Measurements from ENCODE around the gene PPARA. TPM values are rescaled to one million over a fixed set of nuclear protein-coding genes. Genes with fewer than 3 reads are reported as not detected.

The PPARA gene
- total RNA-seq, 2 donors from 2014 or later = 15.4 to 18.6 TPM

DNA sequence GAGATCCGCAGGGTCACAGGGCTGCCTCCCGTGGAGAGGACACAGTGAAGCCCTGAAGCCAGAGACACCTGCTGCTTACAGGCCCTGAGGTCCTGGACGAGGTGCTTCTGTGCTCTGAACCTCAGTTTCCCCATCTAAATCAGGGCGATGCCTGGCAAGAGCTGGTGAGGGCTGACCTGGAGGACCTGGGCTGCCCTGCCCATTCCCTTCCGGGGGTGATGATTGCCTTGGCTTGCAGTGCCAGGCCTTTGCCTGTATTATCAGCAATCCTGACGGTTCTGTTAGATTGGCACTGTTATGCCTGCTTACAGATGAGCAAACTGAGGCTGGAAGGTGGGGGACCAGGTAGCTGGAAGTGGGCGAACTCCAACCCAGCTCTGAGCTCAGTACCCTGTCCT lies 138.5 kb downstream of the PPARA start:
- no peak overlapping the region for H3K9ac ChIP-seq (ENCODE audit: extremely low read depth, low read length, poor library complexity, severe bottlenecking)
- H3K4me1 Mint-ChIP-seq = no peaks in the 10 kb centered on the region
- 85 to 95% methylated on average over 4 to 7 of the region's 7 CpGs for WGBS, 2 experiments (ENCODE audit: insufficient coverage in 1 of 2, insufficient read length in 1 of 2)
- H3K27ac Mint-ChIP-seq = no peak overlapping the region
- H3K27me3 ChIP-seq (ENCODE audit: control insufficient read depth, insufficient read depth, low read length, poor library complexity, severe bottlenecking) = no peaks in the 10 kb centered on the region
- peaks cover 25% of the 10 kb centered on the region for H3K36me3 ChIP-seq (ENCODE audit: control insufficient read depth, insufficient read depth, low read length)
- no peaks in the 10 kb centered on the region for H3K4me1 ChIP-seq (ENCODE audit: control insufficient read depth, insufficient read depth, low read length)
- no peak overlapping the region for H3K27ac ChIP-seq (ENCODE audit: low read depth, low read length)
- DNase-seq = no peak
- no peaks in the 10 kb centered on the region for H3K27me3 Mint-ChIP-seq (ENCODE audit: insufficient read depth)
- H3K9me3 Mint-ChIP-seq = no peaks in the 10 kb centered on the region
- H3K9me3 ChIP-seq (ENCODE audit: control insufficient read depth, low read length) = no peaks in the 10 kb centered on the region
- H3K36me3 Mint-ChIP-seq (ENCODE audit: low read depth) = peaks cover 60% of the 10 kb centered on the region
- no peak overlapping the region for H3K4me3 Mint-ChIP-seq
- H3K4me3 ChIP-seq (ENCODE audit: low read length) = no peak overlapping the region
- TF ChIP-seq, protein P1, sequence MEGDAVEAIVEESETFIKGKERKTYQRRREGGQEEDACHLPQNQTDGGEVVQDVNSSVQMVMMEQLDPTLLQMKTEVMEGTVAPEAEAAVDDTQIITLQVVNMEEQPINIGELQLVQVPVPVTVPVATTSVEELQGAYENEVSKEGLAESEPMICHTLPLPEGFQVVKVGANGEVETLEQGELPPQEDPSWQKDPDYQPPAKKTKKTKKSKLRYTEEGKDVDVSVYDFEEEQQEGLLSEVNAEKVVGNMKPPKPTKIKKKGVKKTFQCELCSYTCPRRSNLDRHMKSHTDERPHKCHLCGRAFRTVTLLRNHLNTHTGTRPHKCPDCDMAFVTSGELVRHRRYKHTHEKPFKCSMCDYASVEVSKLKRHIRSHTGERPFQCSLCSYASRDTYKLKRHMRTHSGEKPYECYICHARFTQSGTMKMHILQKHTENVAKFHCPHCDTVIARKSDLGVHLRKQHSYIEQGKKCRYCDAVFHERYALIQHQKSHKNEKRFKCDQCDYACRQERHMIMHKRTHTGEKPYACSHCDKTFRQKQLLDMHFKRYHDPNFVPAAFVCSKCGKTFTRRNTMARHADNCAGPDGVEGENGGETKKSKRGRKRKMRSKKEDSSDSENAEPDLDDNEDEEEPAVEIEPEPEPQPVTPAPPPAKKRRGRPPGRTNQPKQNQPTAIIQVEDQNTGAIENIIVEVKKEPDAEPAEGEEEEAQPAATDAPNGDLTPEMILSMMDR (conservative IDR thresholded peaks at IDR 0.05) = no peak

DNA sequence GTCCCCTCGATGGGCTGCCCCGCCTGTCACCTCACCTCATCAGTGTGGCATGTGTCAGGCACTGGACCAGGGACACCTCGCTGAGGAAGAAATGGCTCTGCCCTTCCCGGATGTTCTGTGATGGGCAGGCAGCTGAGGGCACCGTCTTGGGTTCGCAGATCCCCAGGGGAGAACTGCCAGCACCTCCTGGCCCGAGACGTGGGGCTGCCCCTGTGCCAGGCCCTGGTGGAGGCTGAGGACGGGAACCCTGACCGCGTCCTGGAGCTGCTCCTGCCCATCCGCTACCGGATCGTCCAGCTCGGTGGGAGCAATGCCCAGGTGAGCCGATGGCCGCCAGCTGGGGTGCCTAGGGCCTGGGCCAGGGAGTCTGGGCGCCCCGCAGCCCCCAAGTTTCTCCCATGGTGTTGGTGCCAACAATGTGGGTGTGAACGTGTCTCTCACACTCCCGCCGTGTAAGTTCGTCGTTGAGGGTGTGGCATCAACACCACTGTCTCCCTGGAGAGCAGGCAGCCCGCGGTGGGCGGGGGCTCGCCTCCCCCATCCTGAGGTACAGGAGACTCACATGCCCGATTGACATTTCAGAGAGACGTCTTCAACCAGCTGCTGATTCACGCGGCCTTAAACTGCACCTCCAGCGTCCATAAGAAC lies 139.0 kb downstream of the PPARA start:
- peaks cover 20% of the 10 kb centered on the region for H3K36me3 ChIP-seq (ENCODE audit: control insufficient read depth, insufficient read depth, low read length)
- WGBS, 2 experiments (ENCODE audit: insufficient coverage in 1 of 2, insufficient read length in 1 of 2) = 93% methylated on average over 21 to 33 of the region's 33 CpGs
- H3K9me3 ChIP-seq (ENCODE audit: control insufficient read depth, low read length) = no peaks in the 10 kb centered on the region
- H3K9ac ChIP-seq (ENCODE audit: extremely low read depth, low read length, poor library complexity, severe bottlenecking) = no peak overlapping the region
- Mint-ChIP-seq H3K9me3 (no peaks in the 10 kb centered on the region), H3K27me3 (ENCODE audit: insufficient read depth) (no peaks in the 10 kb centered on the region), H3K36me3 (ENCODE audit: low read depth) (peaks cover 55% of the 10 kb centered on the region), H3K4me3 (no peak overlapping the region), H3K4me1 (no peaks in the 10 kb centered on the region), H3K27ac (no peak overlapping the region)
- no peak for DNase-seq
- no peak overlapping the region for H3K27ac ChIP-seq (ENCODE audit: low read depth, low read length)
- H3K4me1 ChIP-seq (ENCODE audit: control insufficient read depth, insufficient read depth, low read length) = no peaks in the 10 kb centered on the region
- no peaks in the 10 kb centered on the region for H3K27me3 ChIP-seq (ENCODE audit: control insufficient read depth, insufficient read depth, low read length, poor library complexity, severe bottlenecking)
- H3K4me3 ChIP-seq (ENCODE audit: low read length) = no peak overlapping the region
- TF ChIP-seq, protein P1 (conservative IDR thresholded peaks at IDR 0.05) = no peak

DNA sequence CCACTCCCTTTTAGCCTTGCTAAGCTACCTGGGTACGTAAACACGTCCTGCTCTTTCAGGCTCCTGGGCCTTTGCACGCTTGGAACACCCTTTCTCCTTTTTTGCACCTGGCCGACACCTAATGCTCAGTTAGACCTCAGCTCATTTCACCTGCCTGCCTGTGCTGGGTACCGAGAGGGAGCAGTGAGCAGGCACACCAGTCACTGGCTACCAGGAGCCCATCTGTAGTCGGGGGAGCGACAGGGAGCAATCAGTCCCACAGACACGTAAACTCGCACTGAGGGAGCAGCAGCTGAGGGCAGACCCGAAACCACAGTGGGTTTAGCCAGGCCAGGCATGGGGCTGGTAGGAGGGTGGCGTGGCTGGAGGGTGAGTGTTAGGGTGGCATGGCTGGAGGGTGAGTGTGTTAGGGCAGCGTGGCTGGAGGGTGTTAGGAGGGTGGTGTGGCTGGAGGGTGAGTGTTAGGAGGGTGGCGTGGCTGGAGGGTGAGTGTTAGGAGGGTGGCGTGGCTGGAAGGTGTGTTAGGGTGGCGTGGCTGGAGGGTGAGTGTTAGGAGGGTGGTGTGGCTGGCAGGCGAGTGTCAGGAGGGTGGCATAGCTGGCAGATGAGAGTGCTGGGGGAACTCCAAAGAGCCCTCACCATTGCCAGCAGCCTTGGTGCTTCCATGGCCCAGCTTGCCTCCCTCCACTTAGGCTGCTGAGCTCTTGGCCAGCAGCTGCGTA lies 140.0 kb downstream of the PPARA start:
- H3K4me1 Mint-ChIP-seq = no peaks in the 10 kb centered on the region
- H3K9me3 ChIP-seq (ENCODE audit: control insufficient read depth, low read length) = no peaks in the 10 kb centered on the region
- H3K4me3 ChIP-seq (ENCODE audit: low read length) = no peak overlapping the region
- no peak overlapping the region for H3K27ac Mint-ChIP-seq
- H3K9ac ChIP-seq (ENCODE audit: extremely low read depth, low read length, poor library complexity, severe bottlenecking) = no peak overlapping the region
- peaks cover 47% of the 10 kb centered on the region for H3K36me3 Mint-ChIP-seq (ENCODE audit: low read depth)
- no peak overlapping the region for H3K4me3 Mint-ChIP-seq
- H3K4me1 ChIP-seq (ENCODE audit: control insufficient read depth, insufficient read depth, low read length) = no peaks in the 10 kb centered on the region
- H3K36me3 ChIP-seq (ENCODE audit: control insufficient read depth, insufficient read depth, low read length) = peaks cover 11% of the 10 kb centered on the region
- H3K27ac ChIP-seq (ENCODE audit: low read depth, low read length) = no peak overlapping the region
- 89 to 92% methylated on average over 7 to 17 of the region's 17 CpGs for WGBS, 2 experiments (ENCODE audit: insufficient coverage in 1 of 2, insufficient read length in 1 of 2)
- H3K9me3 Mint-ChIP-seq = no peaks in the 10 kb centered on the region
- no peaks in the 10 kb centered on the region for H3K27me3 Mint-ChIP-seq (ENCODE audit: insufficient read depth)
- DNase-seq = no peak
- H3K27me3 ChIP-seq (ENCODE audit: control insufficient read depth, insufficient read depth, low read length, poor library complexity, severe bottlenecking) = no peaks in the 10 kb centered on the region
- TF ChIP-seq, protein P1 (conservative IDR thresholded peaks at IDR 0.05) = no peak
